ENCODE data around the gene PI4K2B.
"Not testable (repeated sequence)": the region's sequence is repeated elsewhere in the genome, so short reads cannot be mapped to it uniquely, and the experiment has no call there.

PI4K2B gene

DNA sequence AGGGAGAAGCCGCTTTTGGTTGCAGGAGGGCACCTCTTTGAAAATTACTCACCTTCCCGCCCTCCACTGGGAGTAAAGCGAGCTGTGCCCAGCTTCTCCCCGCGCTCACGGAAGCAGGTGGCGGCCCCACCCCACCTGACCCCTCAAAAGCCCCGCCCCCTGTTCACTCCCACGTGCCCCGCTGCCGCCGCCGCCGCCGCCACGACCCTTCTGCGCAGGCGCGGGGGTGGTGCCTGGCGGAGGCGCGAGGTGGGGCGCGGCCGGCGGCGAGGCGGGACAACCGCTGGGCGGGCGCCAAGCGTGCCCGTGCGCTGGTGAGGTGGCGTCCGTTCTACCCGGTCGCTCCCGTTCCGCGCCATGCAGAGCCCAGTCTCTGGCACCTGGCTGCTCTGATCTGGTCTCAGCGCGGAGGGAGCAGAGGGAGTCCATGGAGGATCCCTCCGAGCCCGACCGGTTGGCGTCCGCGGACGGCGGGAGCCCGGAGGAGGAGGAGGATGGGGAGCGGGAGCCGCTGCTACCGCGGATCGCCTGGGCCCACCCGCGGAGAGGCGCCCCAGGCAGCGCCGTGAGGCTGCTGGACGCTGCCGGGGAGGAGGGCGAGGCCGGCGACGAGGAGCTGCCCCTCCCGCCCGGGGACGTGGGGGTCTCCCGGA is at the start of gene PI4K2B:
Gene PI4K2B (plus strand): TSS at position 297 of the 653 bp plus-strand sequence. CDS start 131 bp downstream, at position 428.
- peak within 1 kb of the TSS; percentile 76 for H3K9ac ChIP-seq (ENCODE audit: low read length)
- peak within 1 kb of the TSS; percentile 81 for H3K27ac ChIP-seq (ENCODE audit: low read depth, low read length)
- H3K27me3 ChIP-seq (ENCODE audit: control insufficient read depth, insufficient read depth, low read length): no peaks in the 10 kb centered on the region
- H3K4me1 ChIP-seq (ENCODE audit: control insufficient read depth, insufficient read depth, low read length): peaks cover 4% of the 10 kb centered on the region
- no peaks in the 10 kb centered on the region for H3K36me3 ChIP-seq (ENCODE audit: control insufficient read depth, insufficient read depth, low read length)
- H3K4me3 ChIP-seq (ENCODE audit: low read length): peak within 1 kb of the TSS; percentile 91

GRCh38 chr4:25184056-25184455 is 49.8 kb upstream of the PI4K2B start:
- H3K36me3 ChIP-seq (ENCODE audit: control insufficient read depth, insufficient read depth, low read length): no peaks in the 10 kb centered on the region
- no peaks in the 10 kb centered on the region for H3K4me1 ChIP-seq (ENCODE audit: control insufficient read depth, insufficient read depth, low read length)
- H3K27me3 ChIP-seq (ENCODE audit: control insufficient read depth, insufficient read depth, low read length): no peaks in the 10 kb centered on the region
- H3K9ac ChIP-seq (ENCODE audit: low read length): no peak overlapping the region
- no peak overlapping the region for H3K27ac ChIP-seq (ENCODE audit: low read depth, low read length)
- no peak overlapping the region for H3K4me3 ChIP-seq (ENCODE audit: low read length)

DNA sequence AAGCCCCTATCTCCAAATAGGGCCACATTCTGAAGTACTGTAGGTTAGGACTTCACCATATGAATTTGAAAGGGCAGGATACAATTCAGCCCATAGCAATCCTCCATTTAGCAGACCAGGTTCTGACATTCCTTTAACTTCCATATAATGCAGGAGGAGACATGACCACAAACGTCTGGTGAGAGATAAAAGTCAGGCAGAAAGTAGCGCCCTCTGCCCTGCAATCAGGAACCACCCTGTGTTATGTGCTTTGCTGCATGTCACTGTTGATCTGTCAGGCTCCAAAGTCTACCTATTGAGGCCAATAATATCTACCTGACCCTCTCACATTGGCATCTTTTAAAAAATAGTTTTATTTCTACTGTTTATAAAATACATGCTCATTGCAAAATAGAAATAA is 43.4 kb upstream of the PI4K2B start:
- H3K27ac ChIP-seq (ENCODE audit: low read depth, low read length): no peak overlapping the region
- no peaks in the 10 kb centered on the region for H3K36me3 ChIP-seq (ENCODE audit: control insufficient read depth, insufficient read depth, low read length)
- H3K4me1 ChIP-seq (ENCODE audit: control insufficient read depth, insufficient read depth, low read length): no peaks in the 10 kb centered on the region
- no peak overlapping the region for H3K9ac ChIP-seq (ENCODE audit: low read length)
- H3K27me3 ChIP-seq (ENCODE audit: control insufficient read depth, insufficient read depth, low read length): no peaks in the 10 kb centered on the region
- H3K4me3 ChIP-seq (ENCODE audit: low read length): no peak overlapping the region

- no peak overlapping the region for H3K4me3 ChIP-seq (ENCODE audit: low read length)
- H3K9ac ChIP-seq (ENCODE audit: low read length): no peak overlapping the region
- H3K27ac ChIP-seq (ENCODE audit: low read depth, low read length): no peak overlapping the region
- no peaks in the 10 kb centered on the region for H3K36me3 ChIP-seq (ENCODE audit: control insufficient read depth, insufficient read depth, low read length)
- no peaks in the 10 kb centered on the region for H3K27me3 ChIP-seq (ENCODE audit: control insufficient read depth, insufficient read depth, low read length)
- H3K4me1 ChIP-seq (ENCODE audit: control insufficient read depth, insufficient read depth, low read length): no peaks in the 10 kb centered on the region
Measured at GRCh38 chr4:25198713-25199112, 35.1 kb upstream of the PI4K2B start.

DNA sequence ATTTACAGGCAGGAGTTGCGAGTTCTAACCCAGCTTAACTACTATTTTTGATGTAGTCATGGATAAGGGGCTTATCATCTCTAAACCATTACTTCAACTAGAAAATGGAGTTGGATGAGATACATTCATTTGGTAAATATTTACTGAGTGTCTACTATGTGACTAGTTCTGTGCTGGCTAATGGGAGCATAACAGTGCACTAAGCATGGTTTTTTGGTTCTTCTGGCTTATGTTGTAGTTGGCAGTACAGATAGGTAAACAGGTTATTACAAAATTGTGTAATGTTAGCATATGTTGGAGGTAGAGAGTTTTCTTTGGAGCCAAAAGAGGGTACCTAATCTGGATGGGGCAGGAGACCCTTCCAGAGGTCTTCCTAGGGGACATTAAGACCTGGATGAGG is 25.8 kb upstream of the PI4K2B start:
- Histone ChIP-seq H3K9ac (ENCODE audit: low read length) (no peak overlapping the region), H3K27me3 (ENCODE audit: control insufficient read depth, insufficient read depth, low read length) (no peaks in the 10 kb centered on the region), H3K36me3 (ENCODE audit: control insufficient read depth, insufficient read depth, low read length) (no peaks in the 10 kb centered on the region), H3K27ac (ENCODE audit: low read depth, low read length) (no peak overlapping the region), H3K4me1 (ENCODE audit: control insufficient read depth, insufficient read depth, low read length) (no peaks in the 10 kb centered on the region), H3K4me3 (ENCODE audit: low read length) (no peak overlapping the region)

- Histone ChIP-seq H3K9ac (ENCODE audit: low read length) (no peak overlapping the region), H3K36me3 (ENCODE audit: control insufficient read depth, insufficient read depth, low read length) (no peaks in the 10 kb centered on the region), H3K27me3 (ENCODE audit: control insufficient read depth, insufficient read depth, low read length) (no peaks in the 10 kb centered on the region), H3K27ac (ENCODE audit: low read depth, low read length) (no peak overlapping the region), H3K4me3 (ENCODE audit: low read length) (no peak overlapping the region), H3K4me1 (ENCODE audit: control insufficient read depth, insufficient read depth, low read length) (no peaks in the 10 kb centered on the region)
Measured at GRCh38 chr4:25209702-25210101, 24.1 kb upstream of the PI4K2B start.

- Histone ChIP-seq H3K4me3 (ENCODE audit: low read length) (no peak overlapping the region), H3K9ac (ENCODE audit: low read length) (no peak overlapping the region), H3K4me1 (ENCODE audit: control insufficient read depth, insufficient read depth, low read length) (no peaks in the 10 kb centered on the region), H3K27me3 (ENCODE audit: control insufficient read depth, insufficient read depth, low read length) (no peaks in the 10 kb centered on the region), H3K27ac (ENCODE audit: low read depth, low read length) (no peak overlapping the region), H3K36me3 (ENCODE audit: control insufficient read depth, insufficient read depth, low read length) (no peaks in the 10 kb centered on the region)
Measured at GRCh38 chr4:25211721-25212120, 22.1 kb upstream of the PI4K2B start.

DNA sequence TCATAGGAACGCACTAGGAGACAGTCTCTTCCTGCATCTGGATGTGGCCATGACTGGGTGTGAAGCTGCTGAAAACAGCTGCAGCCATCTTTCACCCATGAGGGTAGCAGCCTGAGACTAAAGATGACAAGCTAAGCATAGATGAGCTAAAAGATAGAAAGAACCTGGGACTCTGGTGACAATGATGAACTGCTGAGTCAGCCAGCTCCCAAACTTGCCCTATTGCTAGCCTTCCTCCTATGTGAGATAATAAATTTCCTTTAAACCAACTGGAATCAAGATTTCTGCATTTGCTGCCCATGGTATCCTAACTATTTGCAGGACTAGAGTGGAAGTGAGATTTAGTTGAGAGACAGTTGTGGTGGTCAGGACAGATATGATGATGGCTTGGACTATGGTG is 21.0 kb upstream of the PI4K2B start:
- Histone ChIP-seq H3K27ac (ENCODE audit: low read depth, low read length) (no peak overlapping the region), H3K27me3 (ENCODE audit: control insufficient read depth, insufficient read depth, low read length) (no peaks in the 10 kb centered on the region), H3K4me1 (ENCODE audit: control insufficient read depth, insufficient read depth, low read length) (no peaks in the 10 kb centered on the region), H3K36me3 (ENCODE audit: control insufficient read depth, insufficient read depth, low read length) (no peaks in the 10 kb centered on the region), H3K9ac (ENCODE audit: low read length) (no peak overlapping the region), H3K4me3 (ENCODE audit: low read length) (no peak overlapping the region)

DNA sequence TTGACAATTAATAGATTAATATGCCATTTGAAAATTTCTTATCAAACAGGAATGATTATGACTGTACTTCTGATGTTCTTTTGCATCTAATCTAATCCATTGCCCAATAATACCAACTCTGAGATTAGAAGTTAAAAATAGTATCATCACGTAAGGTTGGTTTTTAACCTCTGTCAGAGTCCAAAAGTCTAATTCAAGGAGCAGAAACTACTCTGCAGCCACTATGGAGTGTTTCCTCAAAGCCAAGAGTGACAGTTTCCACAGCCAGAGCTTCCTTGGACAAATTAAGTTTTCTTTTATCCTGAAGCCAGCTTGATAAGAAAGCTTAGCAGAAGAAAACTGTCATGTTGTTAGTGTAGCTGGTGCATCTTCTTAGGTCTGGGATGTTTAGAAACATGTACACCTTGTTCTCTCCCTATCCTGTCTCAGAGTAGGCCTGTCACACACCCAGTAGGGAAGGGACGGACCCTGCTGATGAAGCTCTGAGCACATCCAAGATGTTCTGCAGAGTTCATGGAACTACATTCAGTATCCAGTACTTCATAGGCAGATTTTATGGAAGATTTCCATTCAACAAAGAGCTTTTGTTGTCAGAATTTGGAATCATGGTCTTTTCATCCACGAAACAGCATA is 20.4 kb upstream of the PI4K2B start:
- H3K27ac ChIP-seq (ENCODE audit: low read depth, low read length): no peak overlapping the region
- no peak overlapping the region for H3K9ac ChIP-seq (ENCODE audit: low read length)
- no peaks in the 10 kb centered on the region for H3K4me1 ChIP-seq (ENCODE audit: control insufficient read depth, insufficient read depth, low read length)
- H3K27me3 ChIP-seq (ENCODE audit: control insufficient read depth, insufficient read depth, low read length): no peaks in the 10 kb centered on the region
- H3K4me3 ChIP-seq (ENCODE audit: low read length): no peak overlapping the region
- no peaks in the 10 kb centered on the region for H3K36me3 ChIP-seq (ENCODE audit: control insufficient read depth, insufficient read depth, low read length)

DNA sequence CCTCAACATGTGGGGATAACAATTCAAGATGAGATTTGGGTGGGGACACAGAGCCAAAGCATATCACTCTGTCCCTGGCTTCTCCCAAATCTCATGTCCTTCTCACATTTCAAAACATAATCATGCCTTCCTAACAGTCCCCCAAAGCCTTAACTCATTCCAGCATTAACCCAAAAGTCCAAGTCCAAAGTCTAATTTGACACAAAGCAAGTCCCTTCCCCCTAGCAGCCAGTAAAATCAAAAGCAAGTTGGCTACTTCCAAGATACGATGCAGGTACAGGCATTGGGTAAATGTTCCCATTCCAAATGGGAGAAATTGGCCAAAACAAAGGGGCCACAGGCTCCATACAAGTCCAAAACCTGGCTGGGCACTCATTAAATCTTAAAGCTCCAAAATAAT is 19.1 kb upstream of the PI4K2B start:
- H3K4me3 ChIP-seq (ENCODE audit: low read length); H3K27ac ChIP-seq (ENCODE audit: low read depth, low read length); H3K27me3 ChIP-seq (ENCODE audit: control insufficient read depth, insufficient read depth, low read length); H3K9ac ChIP-seq (ENCODE audit: low read length); H3K4me1 ChIP-seq (ENCODE audit: control insufficient read depth, insufficient read depth, low read length); H3K36me3 ChIP-seq (ENCODE audit: control insufficient read depth, insufficient read depth, low read length): not testable (repeated sequence)

GRCh38 chr4:25215511-25215910 is 18.3 kb upstream of the PI4K2B start:
- Histone ChIP-seq H3K27ac (ENCODE audit: low read depth, low read length) (no peak overlapping the region), H3K4me3 (ENCODE audit: low read length) (no peak overlapping the region), H3K9ac (ENCODE audit: low read length) (no peak overlapping the region), H3K27me3 (ENCODE audit: control insufficient read depth, insufficient read depth, low read length) (no peaks in the 10 kb centered on the region), H3K4me1 (ENCODE audit: control insufficient read depth, insufficient read depth, low read length) (no peaks in the 10 kb centered on the region), H3K36me3 (ENCODE audit: control insufficient read depth, insufficient read depth, low read length) (no peaks in the 10 kb centered on the region)

GRCh38 chr4:25221377-25221776 is 12.5 kb upstream of the PI4K2B start:
- H3K27ac ChIP-seq (ENCODE audit: low read depth, low read length): no peak overlapping the region
- no peaks in the 10 kb centered on the region for H3K27me3 ChIP-seq (ENCODE audit: control insufficient read depth, insufficient read depth, low read length)
- H3K4me3 ChIP-seq (ENCODE audit: low read length): no peak overlapping the region
- no peak overlapping the region for H3K9ac ChIP-seq (ENCODE audit: low read length)
- no peaks in the 10 kb centered on the region for H3K36me3 ChIP-seq (ENCODE audit: control insufficient read depth, insufficient read depth, low read length)
- H3K4me1 ChIP-seq (ENCODE audit: control insufficient read depth, insufficient read depth, low read length): no peaks in the 10 kb centered on the region

- Histone ChIP-seq H3K27me3 (ENCODE audit: control insufficient read depth, insufficient read depth, low read length) (no peaks in the 10 kb centered on the region), H3K9ac (ENCODE audit: low read length) (no peak overlapping the region), H3K36me3 (ENCODE audit: control insufficient read depth, insufficient read depth, low read length) (no peaks in the 10 kb centered on the region), H3K4me1 (ENCODE audit: control insufficient read depth, insufficient read depth, low read length) (no peaks in the 10 kb centered on the region), H3K27ac (ENCODE audit: low read depth, low read length) (no peak overlapping the region), H3K4me3 (ENCODE audit: low read length) (no peak overlapping the region)
Measured at GRCh38 chr4:25223802-25224375, 9.9 kb upstream of the PI4K2B start.

Measured in rectal smooth muscle tissue (tissue), 1 donor.